ENCODE data around the gene HOXC6. TPM values are rescaled to one million over a fixed set of nuclear protein-coding genes. Genes with fewer than 3 reads are reported as not detected.
A peak's percentile ranks its signal among the peaks of the same experiment; 100 is the strongest.

Gene HOXC6
- total RNA-seq, 1 donor from 2014 or later = not detected

- H3K27ac ChIP-seq = no peak overlapping the region
- Mint-ChIP-seq H3K4me3 (no peak overlapping the region), H3K27me3 (ENCODE audit: insufficient read depth, low read depth) (peaks cover 88% of the 10 kb centered on the region)
Observed at GRCh38 chr12:54014377-54015017, 13.7 kb upstream of the HOXC6 start.

DNA sequence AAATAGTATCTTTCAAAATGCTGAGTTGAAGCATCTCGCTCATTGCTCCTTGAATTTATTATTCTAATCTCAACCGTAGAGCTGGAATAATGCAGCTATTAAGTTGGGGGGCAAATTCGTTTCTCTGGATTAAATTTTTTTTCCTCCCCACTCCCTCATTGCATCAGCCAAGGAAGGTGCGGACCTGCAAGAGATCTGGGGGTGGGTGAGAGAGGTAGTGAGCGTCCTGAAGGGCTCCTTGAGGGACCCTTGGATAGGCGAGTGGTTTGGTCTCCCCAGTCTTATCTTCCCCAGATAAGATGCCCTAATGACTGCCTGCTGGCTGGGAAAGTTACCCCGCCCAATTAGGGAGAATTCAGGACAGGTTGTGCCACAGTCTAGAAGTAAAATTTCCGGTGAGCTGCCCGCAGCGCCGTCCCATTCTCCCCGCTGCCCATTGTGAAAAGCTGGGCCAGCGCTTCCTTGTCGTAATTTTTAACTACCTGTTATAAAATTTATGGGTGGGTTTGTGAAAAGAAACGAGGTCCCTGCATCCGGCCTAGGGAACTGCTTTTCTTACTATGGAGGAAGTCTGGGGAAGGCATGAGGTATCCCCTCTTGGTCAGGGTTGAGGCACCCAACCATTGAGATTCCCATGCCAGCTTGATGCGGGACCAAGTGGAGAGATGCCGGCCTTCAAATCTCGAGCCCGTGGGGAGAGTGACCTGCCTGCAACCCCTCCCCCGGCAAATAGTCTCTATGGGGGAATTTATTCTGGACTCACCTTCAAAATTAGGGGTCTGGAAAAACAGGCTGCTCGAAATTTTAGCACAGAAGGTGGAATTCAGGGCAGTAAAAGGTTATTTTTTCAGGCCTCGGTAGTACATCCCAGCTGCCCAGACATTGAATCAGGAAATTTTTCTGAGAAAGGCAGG, 13.0 kb upstream of the HOXC6 start:
- Mint-ChIP-seq H3K27ac (no peak overlapping the region), H3K9me3 (peaks cover 7% of the 10 kb centered on the region), H3K27me3 (ENCODE audit: insufficient read depth, low read depth) (peaks cover 89% of the 10 kb centered on the region), H3K36me3 (no peaks in the 10 kb centered on the region), H3K4me1 (no peaks in the 10 kb centered on the region), H3K4me3 (no peak overlapping the region)
- no peak overlapping the region for H3K4me3 ChIP-seq
- no peak overlapping the region for H3K4me2 ChIP-seq
- no peak for DNase-seq (ENCODE audit: low spot score)
- peaks cover 3% of the 10 kb centered on the region for H3F3A ChIP-seq (ENCODE audit: low read depth)
- no peaks in the 10 kb centered on the region for H3K79me2 ChIP-seq (ENCODE audit: low read depth)
- TF ChIP-seq EZH2 (IDR thresholded peaks at IDR 0.05) = peak; percentile 84
- peak; percentile 64 for TF ChIP-seq EZH2phosphoT487 (IDR thresholded peaks at IDR 0.05)
- TF ChIP-seq, protein P1, sequence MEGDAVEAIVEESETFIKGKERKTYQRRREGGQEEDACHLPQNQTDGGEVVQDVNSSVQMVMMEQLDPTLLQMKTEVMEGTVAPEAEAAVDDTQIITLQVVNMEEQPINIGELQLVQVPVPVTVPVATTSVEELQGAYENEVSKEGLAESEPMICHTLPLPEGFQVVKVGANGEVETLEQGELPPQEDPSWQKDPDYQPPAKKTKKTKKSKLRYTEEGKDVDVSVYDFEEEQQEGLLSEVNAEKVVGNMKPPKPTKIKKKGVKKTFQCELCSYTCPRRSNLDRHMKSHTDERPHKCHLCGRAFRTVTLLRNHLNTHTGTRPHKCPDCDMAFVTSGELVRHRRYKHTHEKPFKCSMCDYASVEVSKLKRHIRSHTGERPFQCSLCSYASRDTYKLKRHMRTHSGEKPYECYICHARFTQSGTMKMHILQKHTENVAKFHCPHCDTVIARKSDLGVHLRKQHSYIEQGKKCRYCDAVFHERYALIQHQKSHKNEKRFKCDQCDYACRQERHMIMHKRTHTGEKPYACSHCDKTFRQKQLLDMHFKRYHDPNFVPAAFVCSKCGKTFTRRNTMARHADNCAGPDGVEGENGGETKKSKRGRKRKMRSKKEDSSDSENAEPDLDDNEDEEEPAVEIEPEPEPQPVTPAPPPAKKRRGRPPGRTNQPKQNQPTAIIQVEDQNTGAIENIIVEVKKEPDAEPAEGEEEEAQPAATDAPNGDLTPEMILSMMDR (IDR thresholded peaks at IDR 0.05) = no peak
- no peak overlapping the region for H3K9ac ChIP-seq
- no peaks in the 10 kb centered on the region for H3K9me3 ChIP-seq (ENCODE audit: low read depth)
- no peaks in the 10 kb centered on the region for H3K36me3 ChIP-seq
- H3K27ac ChIP-seq = no peak overlapping the region
- H3K27me3 ChIP-seq = peaks cover 100% of the 10 kb centered on the region
- no peak overlapping the region for H2AFZ ChIP-seq (replicated peaks)
- peaks cover 79% of the 10 kb centered on the region for H4K20me1 ChIP-seq (ENCODE audit: low read depth)
- no peaks in the 10 kb centered on the region for H3K4me1 ChIP-seq

More at GRCh38 chr12:54014377-54015017, 13.7 kb upstream of the HOXC6 start:
- Histone ChIP-seq H3K79me2 (ENCODE audit: low read depth) (no peaks in the 10 kb centered on the region), H2AFZ (replicated peaks) (no peak overlapping the region), H3K36me3 (no peaks in the 10 kb centered on the region), H3F3A (ENCODE audit: low read depth) (peaks cover 3% of the 10 kb centered on the region), H3K4me3 (no peak overlapping the region), H3K9me3 (ENCODE audit: low read depth) (no peaks in the 10 kb centered on the region), H3K9ac (no peak overlapping the region), H3K4me2 (no peak overlapping the region), H3K27me3 (peaks cover 100% of the 10 kb centered on the region), H4K20me1 (ENCODE audit: low read depth) (peaks cover 79% of the 10 kb centered on the region), H3K4me1 (no peaks in the 10 kb centered on the region)
- peak; percentile 98 for TF ChIP-seq EZH2 (IDR thresholded peaks at IDR 0.05)
- TF ChIP-seq EZH2phosphoT487 (IDR thresholded peaks at IDR 0.05) = peak; percentile 98
- TF ChIP-seq, protein P1 (IDR thresholded peaks at IDR 0.05) = no peak
- Mint-ChIP-seq H3K4me1 (no peaks in the 10 kb centered on the region), H3K36me3 (no peaks in the 10 kb centered on the region), H3K9me3 (peaks cover 8% of the 10 kb centered on the region), H3K27ac (no peak overlapping the region)
- DNase-seq (ENCODE audit: low spot score) = no peak

DNA sequence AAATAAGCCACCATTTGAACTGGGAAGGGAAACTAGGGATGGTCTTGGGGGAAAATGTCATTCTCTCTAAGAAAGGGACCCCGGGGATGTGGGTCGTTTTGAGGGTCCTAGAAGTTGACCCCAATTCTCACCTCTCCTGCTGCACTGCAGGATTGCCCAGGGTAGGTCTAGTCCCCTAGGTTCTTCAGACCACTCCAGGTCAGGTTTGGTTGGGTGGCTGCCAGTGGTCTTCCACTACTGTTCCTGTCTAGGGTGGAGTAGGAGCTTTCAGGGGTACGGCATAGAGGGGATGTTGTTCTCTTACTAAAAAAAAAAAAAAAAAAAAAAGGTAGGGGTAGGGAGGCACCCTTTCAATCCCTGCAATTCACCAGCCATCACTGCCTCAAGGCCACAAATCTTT, 12.2 kb upstream of the HOXC6 start:
- TF ChIP-seq EZH2phosphoT487 (IDR thresholded peaks at IDR 0.05) = no peak
- TF ChIP-seq, protein P1 (IDR thresholded peaks at IDR 0.05) = no peak
- TF ChIP-seq EZH2 (IDR thresholded peaks at IDR 0.05) = no peak
- H3K4me3 Mint-ChIP-seq = no peak overlapping the region
- Histone ChIP-seq H3K36me3 (no peaks in the 10 kb centered on the region), H3K27ac (no peak overlapping the region), H3K4me1 (no peaks in the 10 kb centered on the region), H3F3A (ENCODE audit: low read depth) (peaks cover 1% of the 10 kb centered on the region), H3K9me3 (ENCODE audit: low read depth) (no peaks in the 10 kb centered on the region), H4K20me1 (ENCODE audit: low read depth) (peaks cover 79% of the 10 kb centered on the region), H2AFZ (replicated peaks) (no peak overlapping the region), H3K4me3 (no peak overlapping the region), H3K4me2 (no peak overlapping the region), H3K79me2 (ENCODE audit: low read depth) (no peaks in the 10 kb centered on the region), H3K9ac (no peak overlapping the region), H3K27me3 (peaks cover 100% of the 10 kb centered on the region)
- H3K4me1 Mint-ChIP-seq = no peaks in the 10 kb centered on the region
- no peak overlapping the region for H3K27ac Mint-ChIP-seq
- H3K27me3 Mint-ChIP-seq (ENCODE audit: insufficient read depth, low read depth) = peaks cover 89% of the 10 kb centered on the region
- peaks cover 5% of the 10 kb centered on the region for H3K9me3 Mint-ChIP-seq
- H3K36me3 Mint-ChIP-seq = no peaks in the 10 kb centered on the region
- DNase-seq (ENCODE audit: low spot score) = no peak
